ENCODE data around the gene RPS26. TPM values are rescaled to one million over a fixed set of nuclear protein-coding genes. Genes with fewer than 3 reads are reported as not detected.

The RPS26 gene
- total RNA-seq, 1 donor from 2014 or later, result 45.9 TPM

GRCh38 chr12:56082967-56083366 is 41.2 kb downstream of the RPS26 start:
- peaks cover 2% of the 10 kb centered on the region for H3K36me3 Mint-ChIP-seq (ENCODE audit: low read depth, unreplicated experiment)

DNA sequence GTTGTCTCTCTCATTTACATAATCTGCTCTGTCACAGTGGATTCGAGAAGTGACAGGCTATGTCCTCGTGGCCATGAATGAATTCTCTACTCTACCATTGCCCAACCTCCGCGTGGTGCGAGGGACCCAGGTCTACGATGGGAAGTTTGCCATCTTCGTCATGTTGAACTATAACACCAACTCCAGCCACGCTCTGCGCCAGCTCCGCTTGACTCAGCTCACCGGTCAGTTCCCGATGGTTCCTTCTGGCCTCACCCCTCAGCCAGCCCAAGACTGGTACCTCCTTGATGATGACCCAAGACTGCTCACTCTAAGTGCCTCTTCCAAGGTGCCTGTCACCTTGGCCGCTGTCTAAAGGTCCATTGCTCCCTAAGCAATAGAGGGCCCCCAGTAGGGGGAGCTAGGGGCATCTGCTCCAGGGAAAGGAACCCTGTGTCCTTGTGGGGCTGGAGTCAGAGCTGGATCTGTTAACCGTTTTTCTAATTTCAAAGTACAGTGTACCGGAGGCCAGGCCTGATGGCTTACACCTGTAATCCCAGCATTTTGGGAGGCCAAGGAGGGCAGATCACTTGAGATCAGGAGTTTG is 43.3 kb downstream of the RPS26 start:
- Histone ChIP-seq H3K4me1 (ENCODE audit: insufficient read depth, low read length) (peaks cover 4% of the 10 kb centered on the region), H2AFZ (ENCODE audit: low read depth, low read length) (no peak overlapping the region), H4K20me1 (ENCODE audit: insufficient read depth, low read length) (no peaks in the 10 kb centered on the region), H3K4me2 (ENCODE audit: low read length) (no peak overlapping the region), H3K9ac (ENCODE audit: low read length) (no peak overlapping the region), H3K4me3 (ENCODE audit: insufficient read depth, low read depth, low read length) (no peak overlapping the region), H3K9me3 (ENCODE audit: insufficient read depth, low read depth, low read length) (no peaks in the 10 kb centered on the region), H3K79me2 (ENCODE audit: insufficient read depth, low read length) (no peaks in the 10 kb centered on the region), H3K36me3 (ENCODE audit: insufficient read depth, low read length) (no peaks in the 10 kb centered on the region), H3K27ac (ENCODE audit: low read depth, low read length) (no peak overlapping the region), H3K27me3 (ENCODE audit: insufficient read depth, low read length) (peaks cover 26% of the 10 kb centered on the region)
- Mint-ChIP-seq H3K27ac (ENCODE audit: unreplicated experiment) (no peak overlapping the region), H3K27me3 (ENCODE audit: low read depth, unreplicated experiment) (peaks cover 6% of the 10 kb centered on the region), H3K4me3 (ENCODE audit: unreplicated experiment) (no peak overlapping the region), H3K36me3 (ENCODE audit: low read depth, unreplicated experiment) (peaks cover 2% of the 10 kb centered on the region), H3K4me1 (ENCODE audit: low read depth, unreplicated experiment) (no peaks in the 10 kb centered on the region), H3K9me3 (ENCODE audit: unreplicated experiment) (no peaks in the 10 kb centered on the region)
- no peak for DNase-seq (ENCODE audit: low read depth)
- TF ChIP-seq, protein P1, sequence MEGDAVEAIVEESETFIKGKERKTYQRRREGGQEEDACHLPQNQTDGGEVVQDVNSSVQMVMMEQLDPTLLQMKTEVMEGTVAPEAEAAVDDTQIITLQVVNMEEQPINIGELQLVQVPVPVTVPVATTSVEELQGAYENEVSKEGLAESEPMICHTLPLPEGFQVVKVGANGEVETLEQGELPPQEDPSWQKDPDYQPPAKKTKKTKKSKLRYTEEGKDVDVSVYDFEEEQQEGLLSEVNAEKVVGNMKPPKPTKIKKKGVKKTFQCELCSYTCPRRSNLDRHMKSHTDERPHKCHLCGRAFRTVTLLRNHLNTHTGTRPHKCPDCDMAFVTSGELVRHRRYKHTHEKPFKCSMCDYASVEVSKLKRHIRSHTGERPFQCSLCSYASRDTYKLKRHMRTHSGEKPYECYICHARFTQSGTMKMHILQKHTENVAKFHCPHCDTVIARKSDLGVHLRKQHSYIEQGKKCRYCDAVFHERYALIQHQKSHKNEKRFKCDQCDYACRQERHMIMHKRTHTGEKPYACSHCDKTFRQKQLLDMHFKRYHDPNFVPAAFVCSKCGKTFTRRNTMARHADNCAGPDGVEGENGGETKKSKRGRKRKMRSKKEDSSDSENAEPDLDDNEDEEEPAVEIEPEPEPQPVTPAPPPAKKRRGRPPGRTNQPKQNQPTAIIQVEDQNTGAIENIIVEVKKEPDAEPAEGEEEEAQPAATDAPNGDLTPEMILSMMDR (IDR thresholded peaks at IDR 0.05; ENCODE audit: insufficient read depth, low read depth, low read length), result peak; percentile 24
- TF ChIP-seq EZH2 (IDR thresholded peaks at IDR 0.05; ENCODE audit: insufficient read depth, low read length), result no peak
- no peak for FAIRE-seq

More at GRCh38 chr12:56082967-56083366, 41.2 kb downstream of the RPS26 start:
- H3K36me3 ChIP-seq (ENCODE audit: insufficient read depth, low read length), result no peaks in the 10 kb centered on the region
- no peak overlapping the region for H2AFZ ChIP-seq (ENCODE audit: low read depth, low read length)
- H3K79me2 ChIP-seq (ENCODE audit: insufficient read depth, low read length), result no peaks in the 10 kb centered on the region
- H3K27me3 ChIP-seq (ENCODE audit: insufficient read depth, low read length), result peaks cover 26% of the 10 kb centered on the region
- no peaks in the 10 kb centered on the region for H3K9me3 ChIP-seq (ENCODE audit: insufficient read depth, low read depth, low read length)
- H3K4me3 Mint-ChIP-seq (ENCODE audit: unreplicated experiment), result no peak overlapping the region
- H3K27ac ChIP-seq (ENCODE audit: low read depth, low read length), result no peak overlapping the region
- TF ChIP-seq, protein P1 (IDR thresholded peaks at IDR 0.05; ENCODE audit: insufficient read depth, low read depth, low read length), result no peak
- no peak for TF ChIP-seq EZH2 (IDR thresholded peaks at IDR 0.05; ENCODE audit: insufficient read depth, low read length)
- no peak overlapping the region for H3K4me2 ChIP-seq (ENCODE audit: low read length)
- H4K20me1 ChIP-seq (ENCODE audit: insufficient read depth, low read length), result no peaks in the 10 kb centered on the region
- H3K27ac Mint-ChIP-seq (ENCODE audit: unreplicated experiment), result no peak overlapping the region
- no peaks in the 10 kb centered on the region for H3K9me3 Mint-ChIP-seq (ENCODE audit: unreplicated experiment)
- no peaks in the 10 kb centered on the region for H3K4me1 Mint-ChIP-seq (ENCODE audit: low read depth, unreplicated experiment)
- H3K27me3 Mint-ChIP-seq (ENCODE audit: low read depth, unreplicated experiment), result peaks cover 6% of the 10 kb centered on the region
- FAIRE-seq (no peak), DNase-seq (ENCODE audit: low read depth) (no peak)
- H3K9ac ChIP-seq (ENCODE audit: low read length), result no peak overlapping the region
- H3K4me1 ChIP-seq (ENCODE audit: insufficient read depth, low read length), result peaks cover 6% of the 10 kb centered on the region
- H3K4me3 ChIP-seq (ENCODE audit: insufficient read depth, low read depth, low read length), result no peak overlapping the region

GRCh38 chr12:56086096-56086495 is 44.4 kb downstream of the RPS26 start:
- Mint-ChIP-seq H3K4me3 (ENCODE audit: unreplicated experiment) (no peak overlapping the region), H3K4me1 (ENCODE audit: low read depth, unreplicated experiment) (no peaks in the 10 kb centered on the region), H3K36me3 (ENCODE audit: low read depth, unreplicated experiment) (peaks cover 2% of the 10 kb centered on the region), H3K27ac (ENCODE audit: unreplicated experiment) (no peak overlapping the region), H3K27me3 (ENCODE audit: low read depth, unreplicated experiment) (peaks cover 6% of the 10 kb centered on the region), H3K9me3 (ENCODE audit: unreplicated experiment) (no peaks in the 10 kb centered on the region)
- no peak overlapping the region for H3K27ac ChIP-seq (ENCODE audit: low read depth, low read length)
- no peak overlapping the region for H2AFZ ChIP-seq (ENCODE audit: low read depth, low read length)
- H3K4me3 ChIP-seq (ENCODE audit: insufficient read depth, low read depth, low read length), result no peak overlapping the region
- no peaks in the 10 kb centered on the region for H3K9me3 ChIP-seq (ENCODE audit: insufficient read depth, low read depth, low read length)
- DNase-seq (ENCODE audit: low read depth), result no peak
- no peaks in the 10 kb centered on the region for H4K20me1 ChIP-seq (ENCODE audit: insufficient read depth, low read length)
- H3K27me3 ChIP-seq (ENCODE audit: insufficient read depth, low read length), result peaks cover 21% of the 10 kb centered on the region
- no peak overlapping the region for H3K4me2 ChIP-seq (ENCODE audit: low read length)
- TF ChIP-seq, protein P1 (IDR thresholded peaks at IDR 0.05; ENCODE audit: insufficient read depth, low read depth, low read length), result no peak
- TF ChIP-seq EZH2 (IDR thresholded peaks at IDR 0.05; ENCODE audit: insufficient read depth, low read length), result no peak
- no peaks in the 10 kb centered on the region for H3K36me3 ChIP-seq (ENCODE audit: insufficient read depth, low read length)
- FAIRE-seq, result no peak
- no peaks in the 10 kb centered on the region for H3K4me1 ChIP-seq (ENCODE audit: insufficient read depth, low read length)
- no peak overlapping the region for H3K9ac ChIP-seq (ENCODE audit: low read length)
- no peaks in the 10 kb centered on the region for H3K79me2 ChIP-seq (ENCODE audit: insufficient read depth, low read length)
